NT2/D1 (cell line): ENCODE measurements around the gene RNF169.

Source experiments
- SUZ12 ChIP-seq: IDR thresholded peaks from 2 replicates; pipeline ENCODE4 v1.6.1; 2011; ENCODE audit not compliant: insufficient read length, insufficient read depth; ENCODE audit errors: extremely low read depth
- YY1 ChIP-seq: IDR thresholded peaks from 2 replicates; pipeline ENCODE4 v1.6.1; 2011; ENCODE audit not compliant: insufficient read length, insufficient read depth
- ZNF274 ChIP-seq: IDR thresholded peaks from 2 replicates; pipeline ENCODE4 v1.6.1; 2011; ENCODE audit warnings: mild to moderate bottlenecking, low read depth, low read length

- TF ChIP-seq YY1, result no peak
- TF ChIP-seq ZNF274, result no peak
- TF ChIP-seq SUZ12, result no peak
These were observed 35.6 kb downstream of the RNF169 start for GRCh38 chr11:74784234-74784633.
